HG02943 (cell line): ENCODE data around the gene GRIA4.
"Not testable (repeated sequence)": the region's sequence is repeated elsewhere in the genome, so short reads cannot be mapped to it uniquely, and the experiment has no call there.

Experiments used
- ATAC-seq: cut with Tn5 transposase; IDR thresholded peaks from one replicate; pipeline ENCODE4 v1.9.1; 2021; ENCODE audit warnings: mild to moderate bottlenecking, low read depth, moderate library complexity; ENCODE audit not compliant: unreplicated experiment

Gene GRIA4

DNA sequence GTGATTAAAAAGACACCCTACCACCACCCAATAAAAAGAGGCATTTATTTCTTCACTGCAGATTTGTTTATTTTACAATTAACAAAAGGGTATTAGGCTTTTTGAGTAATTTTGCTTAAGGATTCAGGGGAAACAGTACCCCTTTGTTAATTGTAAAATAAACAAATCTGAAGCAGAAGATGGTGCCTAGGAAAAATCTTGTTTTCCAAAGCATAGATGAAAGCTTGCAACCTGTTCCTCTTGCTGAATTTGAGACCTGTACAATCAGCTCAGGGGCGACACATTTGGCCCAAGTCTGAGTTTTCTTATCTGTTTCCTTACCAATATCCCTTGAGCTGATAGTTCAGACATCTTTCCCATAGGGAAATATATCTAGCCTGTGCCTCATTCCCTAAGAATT, 171.9 kb downstream of the GRIA4 start:
- ATAC-seq: no peak

GRCh38 chr11:105783216-105783615, 173.3 kb downstream of the GRIA4 start:
- no peak for ATAC-seq

DNA sequence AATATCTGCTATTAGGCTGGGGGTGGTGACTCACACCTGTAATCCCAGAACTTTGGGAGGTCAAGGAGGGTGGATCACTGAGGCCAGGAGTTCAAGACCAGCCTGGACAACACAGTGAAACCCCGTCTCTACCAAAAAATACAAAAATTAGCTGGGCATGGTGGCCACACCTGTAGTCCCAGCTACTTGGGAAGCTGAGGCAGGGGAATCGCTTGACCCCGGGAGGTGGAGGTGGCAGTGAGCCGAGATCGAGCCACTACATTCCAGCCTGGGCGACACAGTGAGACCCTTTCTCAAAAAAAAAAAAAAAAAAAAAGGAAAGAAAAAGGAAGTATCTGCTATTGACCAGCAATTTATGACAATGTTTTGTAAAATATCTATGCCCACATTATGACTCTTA, 176.0 kb downstream of the GRIA4 start:
- ATAC-seq: not testable (repeated sequence)

DNA sequence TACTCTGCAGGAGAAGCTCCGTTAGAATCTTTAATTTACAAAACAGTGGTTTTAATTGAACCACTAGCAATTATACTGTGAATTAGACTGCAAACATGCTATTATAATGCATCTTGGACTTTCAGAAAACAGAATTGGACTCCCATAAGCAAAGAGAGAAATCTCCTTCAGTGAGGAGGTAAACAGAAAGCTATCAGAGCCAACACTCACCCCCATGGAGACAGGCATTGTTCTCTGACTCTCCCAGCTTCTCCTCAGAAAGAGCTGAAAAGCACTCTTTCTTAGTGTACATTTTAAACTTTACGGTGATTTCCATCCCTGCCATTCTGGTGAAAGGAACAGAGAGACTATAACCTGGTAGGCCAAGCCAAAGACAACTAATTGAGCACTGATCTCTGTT, 176.9 kb downstream of the GRIA4 start:
- ATAC-seq: no peak

- no peak for ATAC-seq
Observed at GRCh38 chr11:105789579-105790420, 179.9 kb downstream of the GRIA4 start.

DNA sequence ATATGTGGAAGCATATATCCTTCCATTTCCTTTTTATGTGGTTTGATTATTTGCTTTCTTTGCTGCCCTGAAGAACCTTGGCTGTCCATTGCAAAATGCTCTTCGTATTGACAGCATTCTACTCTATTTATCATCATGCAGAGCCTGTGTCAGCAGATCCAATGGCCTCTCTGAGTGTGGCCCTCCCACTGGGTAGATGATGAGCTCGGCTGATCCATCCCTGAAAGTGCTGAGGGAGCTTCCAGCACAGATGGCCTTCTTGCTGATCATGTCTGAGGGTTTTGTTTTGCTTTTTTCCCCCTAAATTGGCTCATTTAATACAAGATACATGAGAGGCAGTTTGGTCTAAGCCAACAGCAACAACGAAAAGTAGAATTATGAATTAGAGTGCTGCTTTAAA, 181.0 kb downstream of the GRIA4 start:
- no peak for ATAC-seq

- ATAC-seq: no peak
Observed at GRCh38 chr11:105793092-105793491, 183.2 kb downstream of the GRIA4 start.

GRCh38 chr11:105799263-105799662, 189.4 kb downstream of the GRIA4 start:
- no peak for ATAC-seq

DNA sequence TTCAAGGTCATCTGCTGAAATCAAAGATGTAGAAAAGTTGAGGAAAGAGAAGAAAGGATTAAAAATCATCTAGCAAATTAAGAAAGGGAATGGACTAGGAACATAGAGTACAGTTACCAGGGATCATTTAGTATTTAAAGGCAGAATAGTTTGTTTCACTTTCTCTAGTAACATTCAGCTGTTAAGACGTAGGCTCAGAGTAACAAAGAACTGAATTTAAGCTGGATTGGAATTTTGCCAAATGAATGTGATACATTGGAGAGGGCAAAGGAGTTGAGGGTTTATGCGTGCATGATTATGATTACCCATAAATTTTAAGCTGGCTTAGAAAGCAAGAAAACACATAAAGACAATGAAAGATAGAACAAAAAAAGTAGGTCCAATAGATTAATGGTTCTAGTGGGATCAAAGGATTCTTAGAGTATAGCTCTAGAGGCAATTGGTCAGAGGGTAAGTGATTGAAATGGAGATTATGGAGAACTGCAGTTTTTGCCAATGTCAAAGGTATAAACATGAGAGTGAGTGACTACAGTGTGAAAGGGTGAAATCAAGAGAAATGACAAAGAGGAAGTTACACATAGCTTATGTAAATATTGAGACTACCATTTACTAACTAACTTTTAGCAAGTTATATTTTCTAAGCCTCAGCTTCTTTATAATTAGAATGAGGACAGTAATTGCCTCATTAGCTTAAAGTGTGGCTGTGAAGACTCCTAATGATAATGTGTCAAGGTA, 190.0 kb downstream of the GRIA4 start:
- ATAC-seq: no peak

GRCh38 chr11:105802390-105802789, 192.5 kb downstream of the GRIA4 start:
- ATAC-seq: no peak

DNA sequence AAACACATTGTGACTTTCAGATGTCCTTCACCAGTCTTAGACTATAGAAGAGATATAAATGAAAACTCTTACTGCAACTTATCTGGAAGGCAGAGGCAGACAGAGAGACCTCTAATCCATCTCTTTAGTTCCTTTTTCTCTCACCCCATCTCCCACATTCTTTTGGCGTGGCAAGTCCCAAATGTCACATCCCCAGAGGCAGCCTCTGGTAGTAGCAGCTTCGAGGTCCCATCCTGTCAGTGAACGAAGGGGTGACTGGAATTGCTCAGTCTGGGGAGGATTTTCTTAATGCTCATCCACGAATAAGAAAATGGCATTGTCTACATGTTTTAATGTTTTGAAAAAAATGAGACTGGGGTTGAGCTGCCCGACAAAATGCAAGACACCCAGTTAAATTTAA, 201.4 kb downstream of the GRIA4 start:
- no peak for ATAC-seq

DNA sequence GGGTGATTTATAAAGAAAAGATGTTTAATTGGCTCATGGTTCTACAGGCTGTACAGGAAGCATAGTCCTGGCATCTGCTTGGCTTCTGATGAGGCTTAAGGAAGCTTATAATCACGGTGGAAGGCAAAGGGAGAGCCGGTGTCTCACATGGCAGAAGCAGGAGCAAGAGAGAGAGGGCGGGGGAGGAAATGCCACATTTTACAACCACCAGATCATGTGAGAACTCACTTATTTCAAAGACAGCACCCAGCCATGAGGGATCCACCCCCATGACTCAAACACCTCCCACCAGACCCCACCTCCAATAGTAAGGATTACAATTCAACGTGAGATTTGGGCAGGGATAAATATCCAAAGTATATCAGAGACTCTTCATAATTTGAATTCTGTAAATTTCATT, 211.5 kb downstream of the GRIA4 start:
- ATAC-seq: no peak

DNA sequence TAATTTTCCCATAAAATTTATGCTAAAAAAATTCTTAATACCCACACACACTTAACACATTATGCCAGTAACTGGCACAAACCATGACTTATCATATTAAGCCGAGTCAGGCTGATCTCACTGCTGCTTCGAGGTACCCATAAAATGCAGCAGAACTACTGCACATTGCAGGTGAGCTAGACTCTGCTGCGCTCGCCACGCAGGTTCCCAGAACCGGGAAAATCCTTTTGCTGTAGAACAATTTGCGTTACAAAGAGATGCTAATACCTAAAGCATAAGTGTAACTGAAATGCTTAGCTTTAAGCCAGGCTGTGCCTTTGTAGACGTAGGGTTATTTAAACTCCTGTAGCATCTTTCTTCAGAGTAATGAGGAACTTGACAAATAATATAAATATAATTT, 211.9 kb downstream of the GRIA4 start:
- no peak for ATAC-seq

DNA sequence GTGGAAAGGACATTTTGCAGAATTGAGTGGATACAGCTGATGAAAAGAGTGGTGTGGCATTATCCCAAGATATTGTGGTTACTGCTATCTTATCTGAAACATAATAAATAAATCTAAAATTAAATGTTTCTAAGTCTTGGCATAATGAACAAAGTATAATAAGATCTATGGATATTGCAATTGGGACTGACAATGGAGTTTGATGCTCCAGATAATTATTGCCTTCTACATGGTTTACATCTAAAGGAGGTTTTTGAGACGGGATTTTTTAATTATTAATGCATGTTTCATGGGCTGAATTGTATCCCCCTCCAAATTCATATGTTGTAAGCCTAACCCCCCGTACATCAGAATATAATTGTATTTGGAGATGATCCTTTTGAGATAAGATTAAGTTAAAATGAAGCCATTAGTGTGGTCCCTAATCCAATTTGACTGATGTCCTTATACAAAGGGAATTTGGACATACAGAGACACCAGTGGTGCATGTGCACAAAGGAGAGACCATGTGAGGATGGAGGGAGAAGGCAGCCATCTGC, 213.7 kb downstream of the GRIA4 start:
- no peak for ATAC-seq

DNA sequence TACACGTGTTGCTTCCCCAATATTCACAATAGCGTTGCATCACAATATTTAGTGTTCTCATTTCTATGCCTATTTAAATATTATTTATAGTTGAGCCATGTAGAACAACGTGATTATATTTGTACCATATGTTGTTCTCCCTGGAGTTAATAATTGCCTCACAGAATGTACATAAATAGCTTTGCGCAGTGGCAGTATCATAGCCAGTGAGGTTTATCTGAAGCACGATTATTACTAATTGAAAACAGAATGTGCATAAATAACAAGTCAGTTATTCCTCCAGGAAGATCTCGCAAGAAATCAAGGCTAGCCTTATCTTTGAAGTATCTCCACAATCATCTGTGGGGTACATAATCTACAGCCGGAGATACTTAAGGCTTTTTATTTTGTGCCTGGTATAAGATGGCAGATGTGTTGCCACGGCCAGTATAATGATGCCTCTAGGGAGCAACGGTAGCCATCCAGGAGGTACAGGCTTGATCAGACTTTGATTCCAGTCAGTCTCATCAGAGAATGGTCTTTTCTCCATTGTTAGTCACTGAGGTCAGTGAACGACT, 214.7 kb downstream of the GRIA4 start:
- ATAC-seq: no peak

DNA sequence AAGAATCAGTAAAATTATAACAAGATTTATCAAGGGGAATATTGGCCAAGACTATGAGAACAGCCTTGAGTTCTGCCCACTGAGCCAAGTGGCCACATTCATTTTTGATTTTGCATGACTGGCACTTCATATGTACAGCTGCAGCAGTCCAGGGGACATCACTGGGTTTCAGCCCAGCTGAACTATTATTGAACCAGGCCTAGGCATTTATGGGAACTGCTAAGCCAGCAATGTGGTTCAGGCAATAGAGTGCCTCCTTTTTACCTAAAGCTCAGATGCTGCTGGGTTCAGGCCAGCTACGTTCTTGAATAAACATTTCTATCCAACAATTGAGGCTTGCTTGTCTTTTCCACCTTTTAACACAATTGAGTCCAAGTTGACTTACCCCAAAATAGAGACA, 215.3 kb downstream of the GRIA4 start:
- no peak for ATAC-seq

GRCh38 chr11:105827906-105828305, 218.0 kb downstream of the GRIA4 start:
- no peak for ATAC-seq

GRCh38 chr11:105829084-105829483, 219.2 kb downstream of the GRIA4 start:
- ATAC-seq: no peak

GRCh38 chr11:105834461-105834860, 224.6 kb downstream of the GRIA4 start:
- no peak for ATAC-seq

- ATAC-seq: no peak
Observed at GRCh38 chr11:105838668-105839384, 229.0 kb downstream of the GRIA4 start.

GRCh38 chr11:105840391-105840790, 230.5 kb downstream of the GRIA4 start:
- ATAC-seq: no peak
